Measurements from ENCODE around the gene CFAP299.

The CFAP299 gene

GRCh38 chr4:80911458-80911857 lies 575.9 kb downstream of the CFAP299 start:
- H3K27ac ChIP-seq: no peak overlapping the region
- TF ChIP-seq CTCF (IDR thresholded peaks at IDR 0.05) (no peak), ZFX (IDR thresholded peaks at IDR 0.05; ENCODE audit: borderline replicate concordance) (no peak)

GRCh38 chr4:80912350-80912749 lies 576.8 kb downstream of the CFAP299 start:
- TF ChIP-seq ZFX (IDR thresholded peaks at IDR 0.05; ENCODE audit: borderline replicate concordance): no peak
- no peak for TF ChIP-seq CTCF (IDR thresholded peaks at IDR 0.05)

GRCh38 chr4:80913381-80913780 lies 577.9 kb downstream of the CFAP299 start:
- TF ChIP-seq ZFX (IDR thresholded peaks at IDR 0.05; ENCODE audit: borderline replicate concordance): no peak
- no peak overlapping the region for H3K27ac ChIP-seq

More at GRCh38 chr4:80912350-80912749, 576.8 kb downstream of the CFAP299 start:
- H3K27ac ChIP-seq: no peak overlapping the region

GRCh38 chr4:80916770-80917169 lies 581.2 kb downstream of the CFAP299 start:
- TF ChIP-seq CTCF (IDR thresholded peaks at IDR 0.05) (no peak), ZFX (IDR thresholded peaks at IDR 0.05; ENCODE audit: borderline replicate concordance) (no peak)

GRCh38 chr4:80918004-80918403 lies 582.5 kb downstream of the CFAP299 start:
- H3K27ac ChIP-seq: no peak overlapping the region

More at GRCh38 chr4:80916770-80917169, 581.2 kb downstream of the CFAP299 start:
- no peak overlapping the region for H3K27ac ChIP-seq

GRCh38 chr4:80921441-80921840 lies 585.9 kb downstream of the CFAP299 start:
- no peak overlapping the region for H3K27ac ChIP-seq

More at GRCh38 chr4:80918004-80918403, 582.5 kb downstream of the CFAP299 start:
- TF ChIP-seq CTCF (IDR thresholded peaks at IDR 0.05) (no peak), ZFX (IDR thresholded peaks at IDR 0.05; ENCODE audit: borderline replicate concordance) (no peak)

GRCh38 chr4:80922941-80923340 lies 587.4 kb downstream of the CFAP299 start:
- no peak overlapping the region for H3K27ac ChIP-seq
- TF ChIP-seq ZFX (IDR thresholded peaks at IDR 0.05; ENCODE audit: borderline replicate concordance): no peak
- TF ChIP-seq CTCF (IDR thresholded peaks at IDR 0.05): no peak

More at GRCh38 chr4:80921441-80921840, 585.9 kb downstream of the CFAP299 start:
- TF ChIP-seq CTCF (IDR thresholded peaks at IDR 0.05) (no peak), ZFX (IDR thresholded peaks at IDR 0.05; ENCODE audit: borderline replicate concordance) (no peak)

GRCh38 chr4:80925293-80925692 lies 589.8 kb downstream of the CFAP299 start:
- no peak for TF ChIP-seq CTCF (IDR thresholded peaks at IDR 0.05)
- no peak for TF ChIP-seq ZFX (IDR thresholded peaks at IDR 0.05; ENCODE audit: borderline replicate concordance)
- no peak overlapping the region for H3K27ac ChIP-seq
